Adipocyte (in vitro differentiated cells): ENCODE results near the gene TRAPPC3L.

ENCODE experiments used
- DNase-seq: peaks from one replicate; pipeline ENCODE4 v3.0.0-alpha.2; 2015; ENCODE audit warnings: low read depth
- H3K27me3 ChIP-seq: replicated peaks from 2 replicates; pipeline ENCODE4 v1.7.0; 2013; ENCODE audit warnings: mild to moderate bottlenecking, low read length, moderate library complexity; ENCODE audit not compliant: control insufficient read depth, insufficient read depth
- H3K36me3 ChIP-seq: 2 replicates; pipeline ENCODE4 v1.7.0; 2013; ENCODE audit warnings: low read length, mild to moderate bottlenecking, moderate library complexity; ENCODE audit not compliant: control insufficient read depth, insufficient read depth, severe bottlenecking
- H3K4me1 ChIP-seq: 2 replicates; pipeline ENCODE4 v1.7.0; 2013; ENCODE audit warnings: mild to moderate bottlenecking, low read length, moderate library complexity; ENCODE audit not compliant: control insufficient read depth, insufficient read depth
- H3K4me3 ChIP-seq: 2 replicates; pipeline ENCODE4 v1.7.0; 2013; ENCODE audit warnings: mild to moderate bottlenecking, low read length, moderate library complexity
- H3K9ac ChIP-seq: 2 replicates; pipeline ENCODE4 v1.7.0; 2013; ENCODE audit warnings: mild to moderate bottlenecking, low read length, moderate library complexity
- H3K9me3 ChIP-seq: 2 replicates; pipeline ENCODE4 v1.7.0; 2013; ENCODE audit warnings: mild to moderate bottlenecking, low read length, moderate library complexity; ENCODE audit not compliant: control insufficient read depth

Gene TRAPPC3L

DNA sequence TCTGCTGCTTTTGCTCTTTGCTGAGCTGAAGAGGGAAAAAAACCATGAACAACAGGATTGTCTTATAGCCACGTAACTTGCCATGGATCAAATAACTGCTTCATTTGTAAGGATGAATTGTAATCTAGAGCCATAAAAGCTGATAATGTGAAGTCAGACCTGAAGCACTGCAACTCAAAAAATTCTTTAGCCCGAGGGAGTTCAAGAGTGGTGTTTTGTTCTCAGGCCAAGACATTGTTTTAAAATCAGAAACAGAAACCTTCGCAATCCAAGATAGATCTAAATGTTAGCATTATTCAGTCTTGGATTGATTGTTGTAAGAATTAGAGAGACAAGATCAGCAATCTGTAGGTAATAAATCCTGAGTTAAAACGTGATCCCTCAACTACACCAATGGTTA lies at the start of gene TRAPPC3L:
Gene TRAPPC3L (minus strand): TSS at position 34 of the 400 bp plus-strand sequence. CDS start 170 bp downstream, outside the sequence.
- peak within 1 kb of the TSS; percentile 21 for H3K4me3 ChIP-seq
- DNase-seq: peak; percentile 47
- H3K36me3 ChIP-seq: no peaks in the 10 kb centered on the region
- peaks cover 4% of the 10 kb centered on the region for H3K4me1 ChIP-seq
- H3K9me3 ChIP-seq: no peaks in the 10 kb centered on the region
- no peaks in the 10 kb centered on the region for H3K27me3 ChIP-seq
- H3K9ac ChIP-seq: peak within 1 kb of the TSS; percentile 46

DNA sequence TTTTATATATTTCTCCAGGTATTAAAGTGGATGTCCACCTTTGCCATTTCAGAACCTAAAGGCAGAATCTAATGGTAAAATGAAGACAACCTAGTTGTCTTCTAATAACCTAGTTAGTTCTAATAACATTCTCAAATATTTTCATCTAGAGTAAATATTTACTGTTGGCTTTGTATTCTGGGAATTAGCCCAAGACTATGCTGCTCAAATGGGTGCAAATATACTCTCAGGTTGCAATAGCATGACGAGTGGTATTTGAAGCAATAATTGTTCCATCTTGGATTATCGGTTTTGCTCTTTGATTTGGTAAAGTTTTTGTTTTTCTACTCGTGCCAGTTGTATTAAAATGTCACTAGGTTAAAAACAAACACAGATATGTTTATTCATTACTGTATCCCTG lies 49.8 kb upstream of the TRAPPC3L start:
- H3K4me1 ChIP-seq: no peaks in the 10 kb centered on the region

DNA sequence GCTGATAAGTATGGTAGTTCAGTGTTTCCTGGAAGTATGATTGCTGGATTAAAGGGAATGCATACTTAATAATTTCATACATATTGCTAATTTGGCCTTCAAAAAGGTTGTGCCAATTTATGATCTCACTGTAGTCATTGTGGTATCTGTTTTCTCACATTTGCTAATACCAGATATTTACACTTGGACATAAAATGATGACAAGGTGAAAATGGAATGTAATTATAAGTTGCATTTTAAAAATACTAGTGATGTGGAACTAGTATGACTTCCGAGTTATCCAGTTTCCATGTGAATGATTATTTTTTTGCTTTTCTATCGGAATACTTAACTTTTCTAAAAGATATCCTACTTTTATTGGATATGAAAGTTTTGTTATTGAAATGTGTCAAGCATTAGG lies 41.3 kb upstream of the TRAPPC3L start:
- H3K36me3 ChIP-seq: peaks cover 92% of the 10 kb centered on the region

More for the DNA sequence above, 49.8 kb upstream of the TRAPPC3L start:
- Histone ChIP-seq H3K27me3 (no peaks in the 10 kb centered on the region), H3K4me3 (no peak overlapping the region), H3K36me3 (peaks cover 63% of the 10 kb centered on the region), H3K9me3 (no peaks in the 10 kb centered on the region), H3K9ac (no peak overlapping the region)
- no peak for DNase-seq

DNA sequence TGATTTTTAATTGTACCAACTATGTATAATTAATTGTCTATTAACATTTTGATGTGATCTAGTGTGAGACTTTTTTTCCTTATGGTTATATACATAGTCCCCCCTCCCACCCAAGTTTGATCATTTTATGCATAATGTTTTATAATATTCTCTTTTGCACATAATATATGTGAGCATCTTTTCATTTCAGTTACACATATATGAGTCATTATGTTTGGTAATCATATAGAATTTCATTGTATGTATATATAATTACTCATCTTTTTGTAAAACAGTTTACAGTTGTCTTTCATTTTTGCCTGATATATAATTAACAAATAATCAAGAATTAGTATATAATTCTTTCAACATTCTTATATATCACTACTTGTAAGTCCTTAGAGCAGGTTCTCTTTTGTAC lies 40.8 kb upstream of the TRAPPC3L start:
- DNase-seq: no peak
- H3K4me3 ChIP-seq: no peak overlapping the region
- H3K4me1 ChIP-seq: peaks cover 10% of the 10 kb centered on the region
- H3K36me3 ChIP-seq: peaks cover 92% of the 10 kb centered on the region
- no peak overlapping the region for H3K9ac ChIP-seq
- no peaks in the 10 kb centered on the region for H3K27me3 ChIP-seq
- H3K9me3 ChIP-seq: no peaks in the 10 kb centered on the region

More for the DNA sequence above, 41.3 kb upstream of the TRAPPC3L start:
- Histone ChIP-seq H3K9ac (no peak overlapping the region), H3K9me3 (no peaks in the 10 kb centered on the region), H3K4me3 (no peak overlapping the region), H3K4me1 (peaks cover 10% of the 10 kb centered on the region), H3K27me3 (no peaks in the 10 kb centered on the region)
- DNase-seq: no peak

DNA sequence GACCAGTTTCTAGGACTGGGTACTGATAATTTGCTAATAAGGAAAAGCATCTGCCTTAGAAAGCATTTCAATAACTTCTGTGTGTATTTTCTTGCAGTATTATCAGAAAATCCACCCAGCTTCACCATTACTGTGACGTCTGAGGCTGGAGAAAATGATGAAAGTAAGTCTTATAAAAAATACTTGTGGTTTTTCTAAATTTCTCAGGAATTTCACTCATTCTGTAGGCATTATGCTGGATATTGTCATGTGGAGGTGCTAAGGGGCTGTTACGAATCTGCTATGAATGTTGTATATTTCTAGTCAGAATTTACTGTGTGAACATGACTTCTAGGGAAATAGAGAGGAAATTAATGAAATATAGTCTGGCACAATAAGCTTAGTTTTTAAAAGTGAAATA lies 34.7 kb upstream of the TRAPPC3L start:
- H3K9me3 ChIP-seq: no peaks in the 10 kb centered on the region
- H3K36me3 ChIP-seq: peaks cover 74% of the 10 kb centered on the region
- H3K9ac ChIP-seq: no peak overlapping the region
- no peak overlapping the region for H3K4me3 ChIP-seq
- peaks cover 18% of the 10 kb centered on the region for H3K4me1 ChIP-seq
- peak; percentile 70 for DNase-seq
- no peaks in the 10 kb centered on the region for H3K27me3 ChIP-seq

DNA sequence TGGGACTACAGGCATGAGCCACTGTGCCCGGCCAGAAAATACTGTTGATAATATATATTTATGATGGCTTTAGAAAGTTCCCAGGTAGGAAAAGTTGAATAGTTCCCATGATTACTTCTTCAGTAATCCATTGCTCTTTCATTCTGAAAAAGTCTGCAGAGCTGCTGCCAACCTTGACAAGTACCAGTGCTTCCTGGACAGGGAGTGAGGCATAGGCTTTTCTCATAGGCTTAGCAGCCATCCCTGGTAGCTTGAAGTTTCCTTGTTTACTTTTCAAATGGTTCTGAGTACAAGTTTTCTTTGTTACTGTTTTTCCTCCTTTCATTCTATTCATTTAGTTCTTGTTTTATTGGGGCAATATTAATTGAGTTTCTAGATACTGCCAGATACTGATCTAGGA lies 33.7 kb upstream of the TRAPPC3L start:
- H3K36me3 ChIP-seq: peaks cover 69% of the 10 kb centered on the region
- no peak overlapping the region for H3K4me3 ChIP-seq
- DNase-seq: no peak
- H3K9me3 ChIP-seq: no peaks in the 10 kb centered on the region
- no peak overlapping the region for H3K9ac ChIP-seq
- peaks cover 12% of the 10 kb centered on the region for H3K4me1 ChIP-seq
- H3K27me3 ChIP-seq: no peaks in the 10 kb centered on the region

DNA sequence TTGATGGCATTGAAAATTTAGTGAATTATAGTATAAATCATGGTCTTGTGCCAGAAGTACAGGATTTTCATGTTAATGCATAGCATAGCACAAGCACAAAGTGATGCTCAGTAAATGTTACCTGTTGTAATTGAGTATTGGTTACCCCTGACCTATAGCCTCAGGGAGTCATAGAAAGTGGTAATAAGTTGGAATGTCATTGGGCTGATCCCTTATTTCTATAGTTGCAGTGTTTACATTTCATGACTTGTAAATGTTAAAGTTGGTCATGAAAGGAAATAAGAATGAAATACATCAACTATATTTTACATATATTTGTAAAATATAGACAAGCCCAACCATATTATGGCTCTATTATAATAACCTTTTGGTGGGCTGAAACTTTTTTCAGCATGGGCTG lies 32.9 kb upstream of the TRAPPC3L start:
- no peak overlapping the region for H3K9ac ChIP-seq
- peaks cover 14% of the 10 kb centered on the region for H3K4me1 ChIP-seq
- DNase-seq: no peak
- no peaks in the 10 kb centered on the region for H3K9me3 ChIP-seq
- H3K4me3 ChIP-seq: no peak overlapping the region
- H3K27me3 ChIP-seq: no peaks in the 10 kb centered on the region
- H3K36me3 ChIP-seq: peaks cover 62% of the 10 kb centered on the region

DNA sequence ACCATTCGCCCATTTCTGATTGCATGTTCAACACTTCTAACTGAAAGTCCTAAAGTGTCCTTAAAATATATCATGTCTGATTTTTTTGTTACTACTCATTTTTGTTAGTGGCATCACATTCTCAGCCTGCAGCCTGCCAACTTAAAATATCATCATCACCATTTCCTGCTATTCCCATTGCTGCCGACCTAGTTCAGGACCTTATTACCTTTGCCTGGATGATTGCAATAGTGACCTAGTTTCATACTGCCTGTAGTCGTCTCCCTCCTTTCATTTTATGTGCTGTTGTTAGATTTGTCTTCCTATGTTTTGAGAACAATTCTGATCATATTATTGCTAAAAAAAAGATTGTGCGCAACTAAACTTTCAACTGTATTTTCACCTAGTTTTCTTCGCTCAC lies 32.0 kb upstream of the TRAPPC3L start:
- H3K4me3 ChIP-seq: no peak overlapping the region
- no peak overlapping the region for H3K9ac ChIP-seq
- DNase-seq: no peak
- peaks cover 54% of the 10 kb centered on the region for H3K36me3 ChIP-seq
- H3K9me3 ChIP-seq: no peaks in the 10 kb centered on the region
- H3K27me3 ChIP-seq: no peaks in the 10 kb centered on the region
- H3K4me1 ChIP-seq: peaks cover 22% of the 10 kb centered on the region

DNA sequence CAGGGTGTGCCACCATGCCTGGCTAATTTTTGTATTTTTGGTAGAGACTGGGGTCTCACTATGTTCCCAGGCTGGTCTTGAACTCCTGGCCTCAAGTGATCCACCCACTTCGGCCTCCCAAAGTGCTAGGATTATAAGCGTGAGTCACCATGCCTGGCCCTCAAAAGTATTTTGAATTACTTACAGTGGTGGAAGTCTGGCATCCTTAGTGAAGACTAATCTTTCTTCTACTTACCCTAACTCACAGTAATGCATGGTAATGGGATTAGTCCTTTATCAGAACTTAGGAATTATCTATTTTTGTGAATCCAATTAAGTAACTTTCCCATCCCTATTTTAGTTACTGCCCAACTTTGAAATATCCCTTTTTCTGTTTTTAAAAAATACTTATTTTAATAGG lies 29.7 kb upstream of the TRAPPC3L start:
- no peaks in the 10 kb centered on the region for H3K9me3 ChIP-seq
- no peak overlapping the region for H3K9ac ChIP-seq
- H3K36me3 ChIP-seq: peaks cover 32% of the 10 kb centered on the region
- peaks cover 26% of the 10 kb centered on the region for H3K4me1 ChIP-seq
- H3K4me3 ChIP-seq: no peak overlapping the region
- DNase-seq: no peak
- no peaks in the 10 kb centered on the region for H3K27me3 ChIP-seq

DNA sequence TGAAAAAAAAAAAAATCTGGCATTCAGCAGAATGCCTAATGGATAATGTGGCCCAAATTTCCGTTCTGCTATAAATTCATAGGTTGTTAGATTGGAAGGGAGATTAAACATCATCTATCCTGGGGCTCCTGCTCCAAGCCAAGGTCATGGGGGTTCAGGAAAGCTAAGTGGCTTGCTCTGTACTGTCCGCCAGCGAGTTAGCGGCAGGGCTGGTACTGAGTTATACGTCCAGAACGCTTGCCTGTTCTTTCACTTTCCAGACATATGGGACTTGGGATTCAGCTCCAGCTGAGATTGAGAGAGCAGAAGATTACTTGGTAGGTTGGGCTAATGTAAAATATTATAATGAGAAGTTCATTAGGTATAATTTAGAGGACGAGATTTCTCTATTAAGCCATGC lies 26.7 kb upstream of the TRAPPC3L start:
- peak; percentile 80 for DNase-seq
- Histone ChIP-seq H3K4me1 (peaks cover 25% of the 10 kb centered on the region), H3K27me3 (no peaks in the 10 kb centered on the region), H3K9me3 (no peaks in the 10 kb centered on the region), H3K4me3 (peak overlapping the region; percentile 98), H3K9ac (peak overlapping the region; percentile 97), H3K36me3 (peaks cover 24% of the 10 kb centered on the region)

DNA sequence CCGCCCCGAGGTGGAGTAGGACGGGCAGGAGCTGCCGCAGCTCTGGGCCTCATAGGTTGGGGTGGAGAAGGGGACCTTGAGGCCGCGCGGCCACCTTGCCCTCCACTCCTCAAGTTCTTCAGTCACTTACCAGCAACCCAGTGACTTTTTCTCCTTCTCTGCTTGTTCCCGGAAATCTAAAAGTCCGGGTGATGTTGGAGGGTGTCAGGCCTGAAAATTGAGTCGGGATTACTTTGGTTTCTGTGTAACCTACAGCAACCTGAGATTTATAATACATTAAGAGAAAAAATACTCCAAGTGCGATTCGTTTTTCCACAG lies 26.2 kb upstream of the TRAPPC3L start:
- no peak for DNase-seq

DNA sequence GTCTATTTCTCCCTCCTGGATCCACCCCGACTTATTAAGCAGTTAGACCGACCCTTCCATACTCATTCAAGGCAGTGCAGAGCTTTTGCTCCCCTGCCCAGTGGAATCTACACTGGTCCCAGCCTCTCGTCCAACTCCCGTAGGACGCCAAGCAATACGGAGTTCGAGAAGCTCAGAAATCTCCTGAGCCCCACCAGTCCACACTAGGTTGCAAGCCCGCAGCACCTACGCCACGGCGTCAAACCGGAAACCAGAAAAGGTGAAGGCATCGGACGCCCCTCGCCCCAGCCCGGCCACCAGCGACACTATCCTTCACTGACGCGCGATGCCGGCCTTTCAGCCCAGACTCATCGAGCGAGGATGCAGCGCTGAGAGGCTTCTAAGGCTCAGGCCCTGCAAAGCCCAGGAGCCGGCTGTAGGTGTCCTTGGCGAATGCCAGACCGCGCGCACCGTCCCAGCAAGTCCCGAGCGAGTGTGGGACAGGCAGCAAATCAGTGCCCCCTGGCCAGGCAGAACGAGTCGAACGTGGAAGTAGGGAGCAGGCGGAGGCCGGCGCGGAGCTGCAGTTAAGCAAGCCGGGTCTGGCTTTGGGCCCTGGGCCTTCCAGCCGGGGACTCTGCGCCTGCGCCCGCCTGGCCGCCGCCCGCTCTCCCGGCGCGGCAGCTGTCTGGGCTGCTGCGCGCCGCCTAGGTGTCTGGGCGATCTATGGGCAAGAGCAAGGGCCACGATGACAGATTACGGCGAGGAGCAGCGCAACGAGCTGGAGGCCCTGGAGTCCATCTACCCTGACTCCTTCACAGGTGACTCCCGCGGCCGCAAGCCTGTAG lies 25.6 kb upstream of the TRAPPC3L start, which contains the start of gene RWDD1:
Gene RWDD1 (plus strand): TSS at position 649 of the 827 bp plus-strand sequence. CDS start 79 bp downstream, at position 728.
- DNase-seq: peak; percentile 100
- peaks cover 13% of the 10 kb centered on the region for H3K36me3 ChIP-seq
- peaks cover 25% of the 10 kb centered on the region for H3K4me1 ChIP-seq
- H3K9ac ChIP-seq: peak within 1 kb of the TSS; percentile 97
- peak within 1 kb of the TSS; percentile 98 for H3K4me3 ChIP-seq
- no peaks in the 10 kb centered on the region for H3K27me3 ChIP-seq
- no peaks in the 10 kb centered on the region for H3K9me3 ChIP-seq

More for the DNA sequence above, 26.2 kb upstream of the TRAPPC3L start:
- Histone ChIP-seq H3K36me3 (peaks cover 18% of the 10 kb centered on the region), H3K4me1 (peaks cover 25% of the 10 kb centered on the region), H3K9ac (peak overlapping the region; percentile 97), H3K4me3 (peak overlapping the region; percentile 98), H3K27me3 (no peaks in the 10 kb centered on the region), H3K9me3 (no peaks in the 10 kb centered on the region)
